Stomach (tissue), 9 donors: ENCODE results near the gene SCN7A. TPM values are rescaled to one million over a fixed set of nuclear protein-coding genes. Genes with fewer than 3 reads are reported as not detected.
A peak's percentile ranks its signal among the peaks of the same experiment; 100 is the strongest.
"Not testable (repeated sequence)": the region's sequence is repeated elsewhere in the genome, so short reads cannot be mapped to it uniquely, and the experiment has no call there.

Source experiments
- DNase-seq, 2 donors: peaks; one replicate each; pipeline versions ENCODE4 v3.0.0 to v3.0.0-alpha.2; 2013 to 2019
- H3K27ac ChIP-seq, 5 donors: fragments of 200-600 bp in 4 of 5; sonication (generic) in 4 of 5; one replicate each; pipeline ENCODE4 v1.5.1; 2013 to 2019; ENCODE audit warnings: mild to moderate bottlenecking in 1 of 5, moderate library complexity in 1 of 5
- H3K27me3 ChIP-seq, 3 donors: fragments of 200-600 bp; sonication (generic); one replicate each; pipeline ENCODE4 v1.5.1; 2017 to 2019; ENCODE audit warnings: mixed run types in 1 of 3
- H3K36me3 ChIP-seq, 4 donors: fragments of 200-600 bp; sonication (generic); 1 replicate in 3 of 4; 2 replicates in 1 of 4; pipeline ENCODE4 v1.5.1; 2016 to 2019
- H3K4me1 ChIP-seq, 4 donors: fragments of 200-600 bp; sonication (generic); one replicate each; pipeline ENCODE4 v1.5.1; 2016 to 2019
- H3K4me3 ChIP-seq, 4 donors: fragments of 200-600 bp; sonication (generic) in 3 of 4; one replicate each; pipeline ENCODE4 v1.5.1; 2016 to 2019; ENCODE audit warnings: mild to moderate bottlenecking in 1 of 4
- H3K9me3 ChIP-seq, 4 donors: fragments of 200-600 bp; sonication (generic); one replicate each; pipeline ENCODE4 v1.5.1; 2016 to 2019
- EP300 ChIP-seq: sonication (generic); formaldehyde crosslinking; IDR thresholded peaks from one replicate; pipeline ENCODE4 v1.6.1; 2017; ENCODE audit warnings: antibody characterized with exemption
- POLR2A ChIP-seq, 4 donors: fragments of 450-650 bp; IDR thresholded peaks; one replicate each; pipeline ENCODE4 v1.6.1; 2016; ENCODE audit warnings: antibody characterized with exemption in 4 of 4, control low read depth in 2 of 4, mild to moderate bottlenecking in 1 of 4, moderate library complexity in 1 of 4
- POLR2AphosphoS5 ChIP-seq, 3 donors: sonication (generic); formaldehyde crosslinking; IDR thresholded peaks; one replicate each; pipeline ENCODE4 v1.6.1; 2016; ENCODE audit warnings: antibody characterized with exemption in 3 of 3
- WGBS, 5 donors: extraction: QIAGEN DNeasy Blood & Tissue Kit in 3 of 5; methylation state at CpG; one replicate each; pipeline versions ENCODE4 v1.1.5 to v1.1.7; 2013 to 2018; 5-methylcytosine and 5-hydroxymethylcytosine counted together
- intact Hi-C: fragments of 100-400 bp; cut with DNase I; formaldehyde crosslinking; loops from one replicate; pipeline ENCODE4 v1.15.1; 2023; ENCODE audit warnings: low total_unique reads
- polyA plus RNA-seq, 3 donors: library from polyadenylated mRNA; stranded (reverse); fragments of 200-250 nt; gene quantifications; one replicate each; pipeline ENCODE4 v1.2.3, GENCODE V29; 2013
- total RNA-seq, 5 donors: library from RNA; depleted of rRNA; stranded (reverse); fragments of >200 nt; gene quantifications; one replicate each; pipeline versions ENCODE4 v1.1.0 to v1.2.3, GENCODE V29; 2014 to 2016
- TF ChIP-seq, protein P1 (sequence below), 7 experiments: fragments of 450-650 bp in 4 of 7; fragments of 200-600 bp in 3 of 7; sonication (generic) in 3 of 7; IDR thresholded peaks; one replicate each; pipeline ENCODE4 v1.5.1; 2016 to 2019; ENCODE audit warnings: antibody characterized with exemption in 7 of 7, control low read depth in 2 of 7, mild to moderate bottlenecking in 1 of 7
- donor health status: healthy with polysubstance abuse.
- donor health status: Bipolar disorder and iron deficiency.
- donor health status: healthy.

SCN7A gene
- total and polyA plus RNA-seq, 8 donors: 0.19 to 148 (median 10.9) TPM

DNA sequence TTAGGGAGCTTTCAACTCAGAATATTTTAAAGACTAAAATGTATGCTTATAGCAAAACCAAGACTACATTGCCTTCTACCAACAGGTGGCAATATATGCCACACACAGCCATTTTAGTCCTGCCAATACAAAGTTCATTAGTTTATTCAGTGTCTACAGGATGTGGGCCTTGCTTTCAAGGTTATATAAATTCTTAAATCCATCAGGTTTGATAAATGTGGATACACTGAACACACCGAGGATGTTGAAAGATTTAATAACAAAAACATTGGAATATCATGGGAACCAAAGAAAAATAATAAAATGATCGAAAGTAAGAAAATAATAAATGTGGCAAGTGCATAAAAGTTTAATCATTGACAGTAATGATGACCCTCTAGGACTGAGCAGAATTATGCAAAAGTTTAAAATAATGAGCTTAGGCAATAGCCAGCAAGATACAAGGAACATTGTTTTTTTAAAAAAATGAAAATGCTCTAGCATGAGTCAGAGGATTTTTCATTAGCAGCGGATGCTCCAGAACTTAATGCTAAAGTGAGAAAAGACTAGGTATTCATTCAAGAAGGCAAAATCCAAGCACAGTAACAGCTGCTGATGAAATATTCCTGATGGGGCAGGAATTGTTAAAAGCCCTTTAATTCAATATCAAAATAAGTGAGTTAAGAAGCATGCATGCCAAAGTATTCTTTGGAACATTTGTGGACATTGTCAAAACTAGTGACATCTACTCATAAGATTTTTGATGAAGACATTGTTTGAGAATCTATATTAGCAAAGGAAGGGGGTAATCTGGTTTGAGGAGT lies 132.5 kb downstream of the SCN7A start:
- no peak for TF ChIP-seq POLR2A (IDR thresholded peaks at IDR 0.05)
- TF ChIP-seq, protein P1, sequence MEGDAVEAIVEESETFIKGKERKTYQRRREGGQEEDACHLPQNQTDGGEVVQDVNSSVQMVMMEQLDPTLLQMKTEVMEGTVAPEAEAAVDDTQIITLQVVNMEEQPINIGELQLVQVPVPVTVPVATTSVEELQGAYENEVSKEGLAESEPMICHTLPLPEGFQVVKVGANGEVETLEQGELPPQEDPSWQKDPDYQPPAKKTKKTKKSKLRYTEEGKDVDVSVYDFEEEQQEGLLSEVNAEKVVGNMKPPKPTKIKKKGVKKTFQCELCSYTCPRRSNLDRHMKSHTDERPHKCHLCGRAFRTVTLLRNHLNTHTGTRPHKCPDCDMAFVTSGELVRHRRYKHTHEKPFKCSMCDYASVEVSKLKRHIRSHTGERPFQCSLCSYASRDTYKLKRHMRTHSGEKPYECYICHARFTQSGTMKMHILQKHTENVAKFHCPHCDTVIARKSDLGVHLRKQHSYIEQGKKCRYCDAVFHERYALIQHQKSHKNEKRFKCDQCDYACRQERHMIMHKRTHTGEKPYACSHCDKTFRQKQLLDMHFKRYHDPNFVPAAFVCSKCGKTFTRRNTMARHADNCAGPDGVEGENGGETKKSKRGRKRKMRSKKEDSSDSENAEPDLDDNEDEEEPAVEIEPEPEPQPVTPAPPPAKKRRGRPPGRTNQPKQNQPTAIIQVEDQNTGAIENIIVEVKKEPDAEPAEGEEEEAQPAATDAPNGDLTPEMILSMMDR (IDR thresholded peaks at IDR 0.05): peak in 4 of 7 experiments; percentile 12 to 32 (median 24)
- WGBS, 5 donors: 60 to 71% (median 65%) methylated on average over 3 of the region's 3 CpGs
- no peaks in the 10 kb centered on the region for H3K9me3 ChIP-seq
- no peaks in the 10 kb centered on the region for H3K27me3 ChIP-seq
- no peak overlapping the region for H3K4me3 ChIP-seq
- intact Hi-C loops: no loop called here
- H3K27ac ChIP-seq: no peak overlapping the region
- peak in 1 of 2 donors; percentile 66 for DNase-seq
- H3K4me1 ChIP-seq: no peaks in the 10 kb centered on the region
- no peaks in the 10 kb centered on the region for H3K36me3 ChIP-seq

DNA sequence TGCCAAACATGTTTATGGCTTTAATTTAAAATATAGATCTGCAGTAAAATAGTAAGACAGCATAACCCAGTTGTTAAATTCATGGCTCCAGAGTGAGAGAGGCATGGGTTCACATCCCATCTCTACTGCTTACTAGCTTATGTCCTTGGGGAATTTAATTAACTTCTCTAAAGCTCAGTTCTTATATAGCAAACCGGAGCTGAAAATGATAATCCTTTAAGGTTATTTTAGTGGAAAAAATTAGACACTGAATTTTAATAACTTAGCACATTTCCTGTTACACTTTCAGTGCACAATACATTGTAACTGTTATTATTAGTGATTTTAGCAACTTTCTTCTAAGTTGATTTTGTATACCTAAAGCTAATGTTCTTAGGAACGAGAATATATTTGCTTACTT lies 133.1 kb downstream of the SCN7A start:
- no peak overlapping the region for H3K27ac ChIP-seq
- no peaks in the 10 kb centered on the region for H3K36me3 ChIP-seq
- no peak overlapping the region for H3K4me3 ChIP-seq
- 50 to 57% (median 53%) methylated on average over 2 of the region's 2 CpGs for WGBS, 5 donors
- H3K9me3 ChIP-seq: no peaks in the 10 kb centered on the region
- no peaks in the 10 kb centered on the region for H3K4me1 ChIP-seq
- H3K27me3 ChIP-seq: no peaks in the 10 kb centered on the region
- no peak for DNase-seq
- intact Hi-C loops: no loop called here
- TF ChIP-seq, protein P1 (IDR thresholded peaks at IDR 0.05): no peak
- TF ChIP-seq POLR2AphosphoS5 (IDR thresholded peaks at IDR 0.05): no peak
- no peak for TF ChIP-seq POLR2A (IDR thresholded peaks at IDR 0.05)
- no peak for TF ChIP-seq EP300

DNA sequence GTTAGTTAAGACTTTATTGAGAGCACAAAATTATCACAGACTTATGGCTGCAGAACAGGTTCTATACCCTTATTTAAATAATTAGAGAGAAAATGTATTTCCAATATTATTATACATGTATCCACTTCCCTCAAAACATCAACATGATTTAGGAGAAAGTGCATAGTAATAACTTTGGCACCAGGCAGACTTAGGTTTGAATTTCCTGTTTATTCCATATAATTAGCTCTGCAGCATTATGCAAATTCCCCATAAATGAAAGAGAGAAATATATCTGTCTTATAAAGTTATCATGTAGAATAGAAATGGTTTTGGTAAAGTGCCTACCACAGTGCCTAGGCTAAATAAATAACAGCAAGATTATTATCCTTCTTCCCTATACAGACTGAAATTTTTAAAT lies 133.6 kb downstream of the SCN7A start:
- intact Hi-C loops: no loop called here
- no peaks in the 10 kb centered on the region for H3K36me3 ChIP-seq
- H3K27me3 ChIP-seq: no peaks in the 10 kb centered on the region
- H3K4me3 ChIP-seq: no peak overlapping the region
- no peak overlapping the region for H3K27ac ChIP-seq
- TF ChIP-seq, protein P1 (IDR thresholded peaks at IDR 0.05): no peak
- TF ChIP-seq EP300 (no peak), POLR2AphosphoS5 (IDR thresholded peaks at IDR 0.05) (no peak), POLR2A (IDR thresholded peaks at IDR 0.05) (no peak)
- no peaks in the 10 kb centered on the region for H3K9me3 ChIP-seq
- H3K4me1 ChIP-seq: no peaks in the 10 kb centered on the region
- DNase-seq: no peak

DNA sequence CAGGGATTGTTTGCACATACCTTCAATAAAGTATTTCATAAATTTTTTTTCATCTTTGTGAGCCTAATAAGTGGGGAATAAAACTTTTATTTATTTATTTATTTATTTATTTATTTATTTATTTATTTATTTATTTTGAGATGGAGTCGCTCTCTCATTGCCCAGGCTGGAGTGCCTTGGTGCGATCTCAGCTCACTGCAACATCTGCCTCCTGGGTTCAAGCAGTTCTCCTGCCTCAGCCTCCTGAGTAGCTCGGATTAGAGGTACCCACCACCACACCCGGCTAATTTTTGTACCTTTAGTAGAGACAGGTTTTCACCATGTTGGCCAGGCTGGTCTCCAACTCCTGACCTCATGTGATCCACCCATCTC lies 136.1 kb downstream of the SCN7A start:
- H3K27ac ChIP-seq, H3K27me3 ChIP-seq, H3K4me1 ChIP-seq, H3K4me3 ChIP-seq, intact Hi-C loops, H3K9me3 ChIP-seq, H3K36me3 ChIP-seq, DNase-seq: not testable (repeated sequence)
- WGBS, 5 donors: 87 to 96% (median 91%) methylated on average over 4 of the region's 4 CpGs
